ENCODE results near the gene SOAT2.

Gene SOAT2

DNA sequence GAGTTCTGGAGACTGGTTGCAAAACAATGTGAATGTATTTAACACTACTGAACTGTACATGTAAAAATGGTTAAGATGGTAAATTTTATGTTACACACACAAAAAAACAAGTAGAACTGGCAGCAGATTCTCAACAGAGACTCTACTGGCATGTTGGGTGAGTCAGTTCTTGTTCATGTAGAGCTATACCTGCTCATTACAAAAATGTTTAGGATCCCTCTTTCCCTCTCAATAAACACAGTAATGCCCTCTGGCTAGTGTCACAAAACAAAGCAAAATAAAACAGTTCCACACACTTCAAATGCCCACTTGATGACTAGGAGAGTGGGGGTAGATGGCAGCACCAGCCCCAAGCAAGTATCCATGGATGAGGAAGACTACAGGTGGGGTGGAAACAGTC lies 63.6 kb downstream of the SOAT2 start:
- DNase-seq: no peak
- Histone ChIP-seq H3K27me3 (ENCODE audit: control insufficient read depth in 1 of 2, insufficient read depth in 1 of 2, low read length in 2 of 2) (no peaks in the 10 kb centered on the region), H3K36me3 (ENCODE audit: control insufficient read depth in 1 of 2, insufficient read depth in 2 of 2, low read depth in 1 of 2, low read length in 2 of 2) (peaks cover 21 to 44% of the 10 kb centered on the region in 2 experiments), H2AFZ (ENCODE audit: low read depth, low read length) (no peak overlapping the region), H2BK120ac (ENCODE audit: low read depth, low read length) (no peak overlapping the region), H4K91ac (ENCODE audit: low read length) (no peak overlapping the region), H3K9ac (ENCODE audit: low read length) (no peak overlapping the region), H2BK5ac (ENCODE audit: low read depth, low read length, poor library complexity, severe bottlenecking) (no peak overlapping the region), H3K14ac (ENCODE audit: low read length in 2 of 2) (no peak overlapping the region), H3K18ac (ENCODE audit: low read depth in 1 of 2, low read length in 2 of 2) (no peak overlapping the region), H2BK15ac (ENCODE audit: low read depth, poor library complexity, severe bottlenecking) (no peak overlapping the region), H3K4me2 (ENCODE audit: low read length, poor library complexity, severe bottlenecking) (no peak overlapping the region), H3K79me1 (replicated peaks; ENCODE audit: low read length, poor library complexity, severe bottlenecking) (no peaks in the 10 kb centered on the region), H4K8ac (ENCODE audit: low read length) (no peak overlapping the region), H3K4ac (ENCODE audit: low read depth in 1 of 2, low read length in 2 of 2) (no peak overlapping the region), H2BK12ac (ENCODE audit: low read length in 2 of 2) (no peak overlapping the region), H3K9me3 (ENCODE audit: control insufficient read depth, low read length) (no peaks in the 10 kb centered on the region), H3K23ac (ENCODE audit: low read length in 2 of 2) (no peak overlapping the region), H3K27ac (ENCODE audit: low read length, poor library complexity, severe bottlenecking) (no peak overlapping the region), H2AK5ac (ENCODE audit: low read length, severe bottlenecking) (no peak overlapping the region), H3K4me3 (ENCODE audit: insufficient read depth in 1 of 2, low read depth in 1 of 2, low read length in 2 of 2) (no peak overlapping the region), H3K4me1 (ENCODE audit: control insufficient read depth, insufficient read depth, low read depth, low read length) (peaks cover 6% of the 10 kb centered on the region)

GRCh38 chr12:53169644-53170043 lies 66.4 kb downstream of the SOAT2 start:
- Histone ChIP-seq H3K79me1 (replicated peaks; ENCODE audit: low read length, poor library complexity, severe bottlenecking) (no peaks in the 10 kb centered on the region), H2AFZ (ENCODE audit: low read depth, low read length) (no peak overlapping the region), H3K14ac (ENCODE audit: low read length in 2 of 2) (no peak overlapping the region), H3K4me3 (ENCODE audit: insufficient read depth in 1 of 2, low read depth in 1 of 2, low read length in 2 of 2) (no peak overlapping the region), H3K23ac (ENCODE audit: low read length in 2 of 2) (no peak overlapping the region), H2BK5ac (ENCODE audit: low read depth, low read length, poor library complexity, severe bottlenecking) (no peak overlapping the region), H3K27ac (ENCODE audit: low read length, poor library complexity, severe bottlenecking) (no peak overlapping the region), H3K9ac (ENCODE audit: low read length) (no peak overlapping the region), H4K91ac (ENCODE audit: low read length) (no peak overlapping the region), H2BK12ac (ENCODE audit: low read length in 2 of 2) (no peak overlapping the region), H2AK5ac (ENCODE audit: low read length, severe bottlenecking) (no peak overlapping the region), H4K8ac (ENCODE audit: low read length) (no peak overlapping the region), H3K36me3 (ENCODE audit: control insufficient read depth in 1 of 2, insufficient read depth in 2 of 2, low read depth in 1 of 2, low read length in 2 of 2) (peaks cover 27 to 37% of the 10 kb centered on the region in 2 experiments), H3K18ac (ENCODE audit: low read depth in 1 of 2, low read length in 2 of 2) (peak overlapping the region in 1 of 2 experiments; percentile 49), H2BK120ac (ENCODE audit: low read depth, low read length) (no peak overlapping the region), H3K4ac (ENCODE audit: low read depth in 1 of 2, low read length in 2 of 2) (no peak overlapping the region), H3K4me1 (ENCODE audit: control insufficient read depth, insufficient read depth, low read depth, low read length) (peaks cover 12% of the 10 kb centered on the region), H2BK15ac (ENCODE audit: low read depth, poor library complexity, severe bottlenecking) (no peak overlapping the region), H3K27me3 (ENCODE audit: control insufficient read depth in 1 of 2, insufficient read depth in 1 of 2, low read length in 2 of 2) (no peaks in the 10 kb centered on the region), H3K9me3 (ENCODE audit: control insufficient read depth, low read length) (no peaks in the 10 kb centered on the region), H3K4me2 (ENCODE audit: low read length, poor library complexity, severe bottlenecking) (no peak overlapping the region)
- 98% methylated on average over 6 of the region's 7 CpGs for WGBS
- no peak for DNase-seq

DNA sequence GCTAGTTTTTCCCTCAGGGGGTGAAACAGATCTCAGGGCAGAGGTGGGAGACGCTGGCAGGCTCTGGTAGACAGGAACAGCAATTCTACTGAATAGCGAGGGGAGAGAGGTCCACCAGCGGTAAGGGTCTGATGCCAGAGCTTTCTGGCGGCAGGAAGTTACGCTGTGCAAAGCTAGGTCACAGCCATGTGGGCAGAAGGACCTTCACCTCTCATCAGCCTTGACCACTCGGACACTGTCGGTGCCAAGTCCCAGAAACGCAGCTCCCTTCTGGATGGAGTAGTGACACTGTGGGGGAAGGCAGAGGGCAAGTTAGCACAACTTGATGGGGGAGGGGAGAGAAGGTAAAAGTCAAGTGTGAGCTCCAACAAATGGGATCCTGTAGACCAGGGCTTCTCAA lies 66.9 kb downstream of the SOAT2 start:
- Histone ChIP-seq H2BK12ac (ENCODE audit: low read length in 2 of 2) (no peak overlapping the region), H3K4ac (ENCODE audit: low read depth in 1 of 2, low read length in 2 of 2) (no peak overlapping the region), H3K9me3 (ENCODE audit: control insufficient read depth, low read length) (no peaks in the 10 kb centered on the region), H3K36me3 (ENCODE audit: control insufficient read depth in 1 of 2, insufficient read depth in 2 of 2, low read depth in 1 of 2, low read length in 2 of 2) (peaks cover 27 to 37% of the 10 kb centered on the region in 2 experiments), H3K9ac (ENCODE audit: low read length) (no peak overlapping the region), H3K27me3 (ENCODE audit: control insufficient read depth in 1 of 2, insufficient read depth in 1 of 2, low read length in 2 of 2) (no peaks in the 10 kb centered on the region), H2AK5ac (ENCODE audit: low read length, severe bottlenecking) (no peak overlapping the region), H3K23ac (ENCODE audit: low read length in 2 of 2) (no peak overlapping the region), H3K27ac (ENCODE audit: low read length, poor library complexity, severe bottlenecking) (no peak overlapping the region), H4K8ac (ENCODE audit: low read length) (no peak overlapping the region), H4K91ac (ENCODE audit: low read length) (no peak overlapping the region), H3K79me1 (replicated peaks; ENCODE audit: low read length, poor library complexity, severe bottlenecking) (no peaks in the 10 kb centered on the region), H3K18ac (ENCODE audit: low read depth in 1 of 2, low read length in 2 of 2) (no peak overlapping the region), H3K4me2 (ENCODE audit: low read length, poor library complexity, severe bottlenecking) (no peak overlapping the region), H2BK15ac (ENCODE audit: low read depth, poor library complexity, severe bottlenecking) (no peak overlapping the region), H2BK5ac (ENCODE audit: low read depth, low read length, poor library complexity, severe bottlenecking) (no peak overlapping the region), H3K4me3 (ENCODE audit: insufficient read depth in 1 of 2, low read depth in 1 of 2, low read length in 2 of 2) (no peak overlapping the region), H2BK120ac (ENCODE audit: low read depth, low read length) (no peak overlapping the region), H2AFZ (ENCODE audit: low read depth, low read length) (no peak overlapping the region), H3K4me1 (ENCODE audit: control insufficient read depth, insufficient read depth, low read depth, low read length) (peaks cover 16% of the 10 kb centered on the region), H3K14ac (ENCODE audit: low read length in 2 of 2) (peak overlapping the region in 1 of 2 experiments; percentile 42)
- 90% methylated on average over 8 of the region's 8 CpGs for WGBS
- no peak for DNase-seq

DNA sequence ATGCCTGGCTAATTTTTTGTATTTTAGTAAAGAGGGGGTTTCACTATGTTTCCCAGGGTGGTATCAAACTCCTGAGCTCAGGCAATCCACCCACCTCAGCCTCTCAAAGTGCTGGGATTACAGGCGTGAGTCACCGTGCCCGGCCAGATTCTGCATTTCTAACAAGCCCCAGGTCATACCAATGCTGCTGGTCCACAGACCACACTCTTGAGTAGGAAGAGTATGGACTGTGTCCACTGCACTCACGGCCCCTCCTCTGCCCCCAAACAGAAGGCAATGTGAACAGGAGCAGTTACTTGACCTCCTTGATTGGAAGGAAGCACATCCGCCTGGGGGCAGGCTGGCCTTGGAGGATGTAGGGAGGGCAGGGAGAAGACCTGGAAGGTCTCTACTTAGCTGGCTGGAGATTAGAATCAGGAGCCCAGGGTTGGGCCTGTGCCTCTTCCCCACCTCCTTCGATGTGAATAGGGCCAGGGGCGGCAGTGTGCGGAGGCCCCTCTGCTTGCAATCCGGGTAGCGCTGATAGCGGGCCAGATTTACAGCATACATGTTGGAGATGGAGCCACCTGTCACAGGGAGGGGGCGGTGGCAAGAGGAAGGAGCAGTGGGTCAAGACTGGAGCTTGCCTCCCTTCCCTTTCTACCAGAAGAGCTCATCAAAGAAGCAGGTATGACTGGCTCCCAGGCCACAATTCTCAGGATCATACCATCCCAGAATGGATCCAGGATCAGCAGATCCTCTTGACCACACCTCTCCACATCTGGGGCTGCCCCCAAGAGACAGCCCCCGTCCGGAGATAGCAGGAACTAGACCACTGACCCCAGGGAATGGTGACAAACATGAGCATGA lies 67.8 kb downstream of the SOAT2 start:
- Histone ChIP-seq H3K14ac (ENCODE audit: low read length in 2 of 2) (peak overlapping the region in 1 of 2 experiments; percentile 79), H3K23ac (ENCODE audit: low read length in 2 of 2) (no peak overlapping the region), H3K4ac (ENCODE audit: low read depth in 1 of 2, low read length in 2 of 2) (no peak overlapping the region), H3K4me3 (ENCODE audit: insufficient read depth in 1 of 2, low read depth in 1 of 2, low read length in 2 of 2) (no peak overlapping the region), H3K9ac (ENCODE audit: low read length) (no peak overlapping the region), H2BK12ac (ENCODE audit: low read length in 2 of 2) (no peak overlapping the region), H3K9me3 (ENCODE audit: control insufficient read depth, low read length) (no peaks in the 10 kb centered on the region), H2BK5ac (ENCODE audit: low read depth, low read length, poor library complexity, severe bottlenecking) (no peak overlapping the region), H3K4me2 (ENCODE audit: low read length, poor library complexity, severe bottlenecking) (no peak overlapping the region), H3K27me3 (ENCODE audit: control insufficient read depth in 1 of 2, insufficient read depth in 1 of 2, low read length in 2 of 2) (no peaks in the 10 kb centered on the region), H2AK5ac (ENCODE audit: low read length, severe bottlenecking) (no peak overlapping the region), H2BK120ac (ENCODE audit: low read depth, low read length) (no peak overlapping the region), H3K36me3 (ENCODE audit: control insufficient read depth in 1 of 2, insufficient read depth in 2 of 2, low read depth in 1 of 2, low read length in 2 of 2) (peaks cover 27 to 35% of the 10 kb centered on the region in 2 experiments), H4K8ac (ENCODE audit: low read length) (no peak overlapping the region), H2AFZ (ENCODE audit: low read depth, low read length) (no peak overlapping the region), H3K4me1 (ENCODE audit: control insufficient read depth, insufficient read depth, low read depth, low read length) (peaks cover 16% of the 10 kb centered on the region), H3K18ac (ENCODE audit: low read depth in 1 of 2, low read length in 2 of 2) (no peak overlapping the region), H2BK15ac (ENCODE audit: low read depth, poor library complexity, severe bottlenecking) (no peak overlapping the region), H3K79me1 (replicated peaks; ENCODE audit: low read length, poor library complexity, severe bottlenecking) (no peaks in the 10 kb centered on the region), H4K91ac (ENCODE audit: low read length) (no peak overlapping the region), H3K27ac (ENCODE audit: low read length, poor library complexity, severe bottlenecking) (no peak overlapping the region)
- DNase-seq: no peak
- WGBS: 93% methylated on average over 14 of the region's 14 CpGs
